HepG2 (cell line): ENCODE data around the gene EFCAB11. TPM values are rescaled to one million over a fixed set of nuclear protein-coding genes. Genes with fewer than 3 reads are reported as not detected.

Experiments
- ATF6 ChIP-seq: sonication (generic); formaldehyde crosslinking; conservative IDR thresholded peaks from 2 replicates; pipeline ENCODE4 v1.4.0; 2020; ENCODE audit warnings: missing genetic modification reagents
- BORCS8-MEF2B ChIP-seq: sonication (generic); formaldehyde crosslinking; IDR thresholded peaks from 2 replicates; pipeline ENCODE4 v1.8.0; 2022; ENCODE audit warnings: mild to moderate bottlenecking, missing genetic modification reagents
- CHD2 ChIP-seq: IDR thresholded peaks from 2 replicates; pipeline ENCODE4 v1.6.1; 2011; ENCODE audit warnings: low read depth, low read length, improper control_type of control experiment
- HMGA1 ChIP-seq: sonication (generic); formaldehyde crosslinking; conservative IDR thresholded peaks from 2 replicates; pipeline ENCODE4 v1.4.0; 2020; ENCODE audit warnings: missing genetic modification reagents
- HOXA9 ChIP-seq: sonication (generic); formaldehyde crosslinking; IDR thresholded peaks from 2 replicates; pipeline ENCODE4 v1.8.1; 2022; ENCODE audit warnings: missing genetic modification reagents, mild to moderate bottlenecking, moderate library complexity, borderline replicate concordance
- HOXD1 ChIP-seq: sonication (generic); formaldehyde crosslinking; IDR thresholded peaks from 2 replicates; pipeline ENCODE4 v1.5.0; 2020; ENCODE audit warnings: missing genetic modification reagents
- JUN ChIP-seq: sonication (generic); formaldehyde crosslinking; IDR thresholded peaks from 2 replicates; pipeline ENCODE4 v1.4.0; 2020; ENCODE audit warnings: mild to moderate bottlenecking, missing genetic modification reagents
- KAT2B ChIP-seq: fragments of 150-350 bp; IDR thresholded peaks from 2 replicates; pipeline ENCODE4 v1.6.1; 2014; ENCODE audit warnings: low read depth, low read length, borderline replicate concordance
- MATR3 ChIP-seq: sonication (generic); formaldehyde crosslinking; IDR thresholded peaks from 2 replicates; pipeline ENCODE4 v1.4.0; 2020; ENCODE audit warnings: missing genetic modification reagents
- MLLT10 ChIP-seq: sonication (generic); formaldehyde crosslinking; IDR thresholded peaks from 2 replicates; pipeline ENCODE4 v1.4.0; 2020; ENCODE audit warnings: missing genetic modification reagents
- MTA3 ChIP-seq: sonication (generic); formaldehyde crosslinking; IDR thresholded peaks from 2 replicates; pipeline ENCODE4 v1.4.0; 2020; ENCODE audit warnings: missing genetic modification reagents
- SNRNP70 ChIP-seq: fragments of 200-400 bp; formaldehyde crosslinking; IDR thresholded peaks from 2 replicates; pipeline ENCODE4 v1.6.1; 2017; ENCODE audit warnings: mild to moderate bottlenecking, low read depth, low read length, moderate library complexity
- SSRP1 ChIP-seq: IDR thresholded peaks from 2 replicates; pipeline ENCODE4 v1.6.1; 2016; ENCODE audit warnings: control low read depth
- ZNF17 ChIP-seq: sonication (generic); formaldehyde crosslinking; IDR thresholded peaks from 2 replicates; pipeline ENCODE4 v1.5.0; 2020; ENCODE audit warnings: mild to moderate bottlenecking, missing genetic modification reagents
- ZNF318 ChIP-seq: sonication (generic); formaldehyde crosslinking; IDR thresholded peaks from 2 replicates; pipeline ENCODE4 v1.4.0; 2020; ENCODE audit warnings: mild to moderate bottlenecking, missing genetic modification reagents
- polyA plus RNA-seq, 8 experiments: library from polyadenylated mRNA; depleted of rRNA in 3 of 8; stranded (reverse) in 7 of 8; unstranded in 1 of 8; fragments of >200 nt; fragmentation: Illumina TruSeq in 4 of 8; extraction: Trizol in 4 of 8; gene quantifications; 2 replicates each; pipeline versions ENCODE4 v1.2.1 to v1.2.3, GENCODE V29; 2011 to 2016; ENCODE audit warnings: low read depth in 4 of 8, missing spikeins in 1 of 8, mixed read lengths in 1 of 8; ENCODE audit not compliant: insufficient read depth in 1 of 8
- total RNA-seq, 5 experiments: library from RNA; depleted of rRNA; stranded (reverse); fragments of >200 nt; fragmentation: Illumina TruSeq; extraction: Trizol; gene quantifications; 2 replicates each; pipeline ENCODE4 v1.2.3, GENCODE V29; 2016; ENCODE audit warnings: low read depth in 1 of 5

EFCAB11 gene
- total and polyA plus RNA-seq, 2 of the 13 experiments (the other 11 are each of a cell fraction or from before 2014, with no cell fraction given) = 8.2 to 31.5 TPM

DNA sequence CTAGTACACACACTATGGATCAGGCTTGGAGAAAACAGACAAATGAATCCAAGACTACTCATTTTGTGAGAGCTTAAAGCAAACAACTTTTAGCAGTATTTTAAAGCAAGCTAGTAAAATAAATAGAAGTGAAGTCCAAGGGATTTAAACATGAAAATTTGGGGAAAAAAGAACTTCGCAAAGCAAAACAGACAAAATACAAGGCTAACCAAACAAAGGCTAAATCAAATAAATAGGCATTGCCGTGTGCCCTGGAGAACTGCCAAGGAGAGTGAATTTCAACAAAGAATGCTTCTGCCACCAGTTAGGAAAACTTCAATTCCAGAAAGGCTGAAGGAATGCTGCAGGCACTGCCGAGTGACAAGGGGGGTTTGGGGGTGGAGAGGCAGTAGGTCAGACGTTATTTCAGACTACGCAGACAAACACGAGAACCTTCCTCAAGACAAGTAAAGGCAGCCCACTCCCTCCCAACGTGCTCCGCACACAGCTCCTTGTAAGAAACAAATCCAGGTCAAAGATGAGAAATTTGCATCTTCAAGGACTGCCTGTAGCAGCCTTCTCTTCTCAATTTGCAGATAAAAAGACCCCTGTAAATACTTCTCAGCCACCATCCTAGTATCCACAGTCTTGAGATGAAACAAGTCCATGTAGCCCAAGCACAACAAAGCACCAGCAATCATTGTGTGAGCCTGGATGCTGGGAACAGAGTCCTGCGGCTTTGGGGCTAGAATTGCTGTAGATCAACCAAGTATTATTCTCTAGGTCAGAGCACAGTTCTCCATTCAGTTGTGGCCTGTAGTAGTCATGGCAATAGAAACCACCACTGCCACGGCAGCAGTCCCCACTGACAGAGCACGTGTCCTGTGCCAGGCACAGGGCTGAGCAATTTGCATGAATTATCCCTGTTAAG lies 43.3 kb downstream of the EFCAB11 start (continued):
- TF ChIP-seq HOXD1 (CRISPR knock-in tag) (no peak), SNRNP70 (no peak), HMGA1 (CRISPR knock-in tag) (no peak), CHD2 (no peak), HOXA9 (CRISPR knock-in tag) (no peak), ATF6 (no peak), ZNF17 (CRISPR knock-in tag) (no peak), KAT2B (no peak), MLLT10 (CRISPR knock-in tag) (no peak), JUN (CRISPR knock-in tag) (0 out of 2 replicates have a peak, but pooled peaks have one; percentile 34), ZNF318 (CRISPR knock-in tag) (no peak), BORCS8-MEF2B (CRISPR knock-in tag) (0 out of 2 replicates have a peak, but pooled peaks have one; percentile 31), MATR3 (CRISPR knock-in tag) (no peak), MTA3 (CRISPR knock-in tag) (no peak), SSRP1 (CRISPR knock-in tag) (no peak)
